Stimulated activated CD4-positive, alpha-beta T cell treated with anti-CD3 and anti-CD28 coated beads, TNF-alpha, amount 100 ng/mL, for 4 hours (primary cell): ENCODE results near the gene SPECC1L.

Source experiments
- DNase-seq, 3 experiments: peaks; one replicate each; pipeline ENCODE4 v3.0.0-alpha.2; 2020; ENCODE audit warnings: low read depth in 3 of 3

Gene SPECC1L

DNA sequence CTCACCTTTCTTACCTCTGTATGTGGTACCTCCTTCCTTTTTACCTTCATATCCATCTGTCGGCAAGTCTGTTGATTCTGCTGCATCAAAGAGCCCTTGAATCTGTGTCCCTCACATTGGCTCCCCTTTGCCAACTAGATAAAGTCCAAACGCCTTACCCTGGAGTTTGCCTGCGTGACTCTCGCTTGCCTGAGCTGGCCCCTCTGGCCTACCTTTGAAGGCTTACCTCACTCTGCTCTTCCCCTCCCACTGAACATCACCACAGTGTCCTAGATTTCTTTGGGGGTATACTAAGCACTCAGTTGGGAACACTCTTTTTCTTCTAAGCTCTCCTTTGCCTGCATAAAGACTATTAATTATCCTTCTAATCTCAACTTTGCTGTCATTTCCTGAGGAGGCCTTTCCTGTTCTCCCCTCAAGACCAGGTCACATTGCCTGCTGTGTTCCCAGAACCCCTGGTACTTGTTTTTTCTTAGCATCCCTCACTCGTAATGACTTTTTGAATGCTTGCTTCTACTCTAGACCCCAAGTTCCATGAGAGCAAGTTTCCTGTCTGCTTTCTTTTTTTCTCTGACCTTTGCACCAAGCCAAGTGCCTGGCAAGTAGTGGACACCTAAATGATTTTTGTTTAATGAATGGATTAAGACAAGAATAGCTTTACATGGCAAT is 89.0 kb downstream of the SPECC1L start:
- no peak for DNase-seq

GRCh38 chr22:24361976-24362646 is 91.5 kb downstream of the SPECC1L start:
- DNase-seq: no peak

- no peak for DNase-seq
These were observed 92.6 kb downstream of the SPECC1L start for GRCh38 chr22:24363243-24363642.

DNA sequence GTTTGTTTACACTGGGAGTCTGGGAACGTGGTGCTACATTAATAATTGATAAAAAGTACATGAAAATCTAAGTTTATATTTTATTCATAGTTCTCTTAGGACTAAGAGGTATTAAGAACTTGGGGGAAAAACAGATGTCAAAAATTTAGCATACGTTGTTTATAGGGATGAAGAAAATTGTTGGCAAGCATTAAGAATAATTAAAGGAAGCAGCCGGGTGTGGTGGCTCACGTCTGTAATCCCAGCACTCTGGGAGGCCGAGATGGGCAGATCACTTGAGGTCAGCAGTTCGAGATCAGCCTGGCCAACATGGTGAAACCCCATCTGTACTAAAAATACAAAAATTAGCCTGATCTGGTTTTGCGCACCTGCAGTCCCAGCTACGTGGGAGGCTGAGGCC is 96.1 kb downstream of the SPECC1L start:
- no peak for DNase-seq

DNA sequence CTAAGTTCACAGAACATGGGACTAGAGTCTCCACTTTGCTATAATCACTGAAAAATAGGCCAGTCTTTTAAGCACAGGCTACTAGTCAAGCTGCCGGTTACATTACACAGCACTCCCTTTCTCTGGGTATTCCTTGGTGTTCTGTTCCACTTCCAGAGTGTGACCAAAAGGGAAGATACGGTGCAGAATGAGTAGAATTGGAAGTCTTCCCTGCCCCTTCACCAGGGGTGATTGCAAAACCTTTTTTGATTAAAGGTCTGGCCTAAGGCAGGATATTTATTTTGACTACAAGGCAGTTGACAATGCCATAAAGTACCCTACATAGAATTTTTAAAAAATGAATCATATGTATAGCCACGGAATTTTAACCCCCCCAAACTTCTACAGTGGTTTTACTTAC is 97.2 kb downstream of the SPECC1L start:
- no peak for DNase-seq

DNA sequence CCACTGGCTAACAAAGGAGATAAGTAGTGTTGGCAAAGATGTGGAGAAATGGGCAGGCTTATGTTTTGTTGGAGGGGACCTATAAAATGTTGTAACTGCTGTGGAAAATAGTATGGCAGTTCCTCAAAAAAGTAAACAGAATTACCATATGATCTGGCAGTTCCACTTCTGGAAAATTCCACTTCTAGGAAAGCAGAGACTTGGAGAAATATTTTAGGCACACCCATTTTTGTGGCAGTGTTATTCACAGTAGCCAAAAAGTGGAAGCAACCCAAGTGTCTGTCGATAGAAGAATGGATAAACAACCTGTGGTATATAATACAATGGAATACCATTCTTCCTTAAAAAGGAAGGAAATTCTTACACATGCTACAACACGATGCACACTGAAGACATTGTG is 99.8 kb downstream of the SPECC1L start:
- DNase-seq: no peak

DNA sequence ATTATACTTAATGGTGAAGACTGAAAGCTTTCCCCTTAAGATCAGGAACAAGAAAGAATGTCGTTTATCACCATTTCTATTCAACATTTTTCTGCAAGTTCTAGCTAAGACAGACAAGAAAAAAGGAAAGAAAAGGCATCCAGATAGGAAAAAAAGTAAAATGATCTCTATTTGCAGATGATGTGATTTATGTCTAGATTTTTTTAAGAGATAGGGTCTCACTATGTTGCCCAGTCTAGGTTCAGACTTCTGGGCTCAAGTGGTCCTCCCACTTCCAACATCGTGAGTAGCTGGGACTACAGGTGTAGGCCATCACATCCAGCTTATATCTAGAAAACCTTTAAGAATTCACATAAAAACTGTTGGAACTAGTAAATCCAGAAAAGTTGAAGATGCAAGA is 105.4 kb downstream of the SPECC1L start:
- DNase-seq: no peak

GRCh38 chr22:24376586-24376985 is 106.0 kb downstream of the SPECC1L start:
- DNase-seq: no peak

GRCh38 chr22:24379536-24379935 is 108.9 kb downstream of the SPECC1L start:
- no peak for DNase-seq

DNA sequence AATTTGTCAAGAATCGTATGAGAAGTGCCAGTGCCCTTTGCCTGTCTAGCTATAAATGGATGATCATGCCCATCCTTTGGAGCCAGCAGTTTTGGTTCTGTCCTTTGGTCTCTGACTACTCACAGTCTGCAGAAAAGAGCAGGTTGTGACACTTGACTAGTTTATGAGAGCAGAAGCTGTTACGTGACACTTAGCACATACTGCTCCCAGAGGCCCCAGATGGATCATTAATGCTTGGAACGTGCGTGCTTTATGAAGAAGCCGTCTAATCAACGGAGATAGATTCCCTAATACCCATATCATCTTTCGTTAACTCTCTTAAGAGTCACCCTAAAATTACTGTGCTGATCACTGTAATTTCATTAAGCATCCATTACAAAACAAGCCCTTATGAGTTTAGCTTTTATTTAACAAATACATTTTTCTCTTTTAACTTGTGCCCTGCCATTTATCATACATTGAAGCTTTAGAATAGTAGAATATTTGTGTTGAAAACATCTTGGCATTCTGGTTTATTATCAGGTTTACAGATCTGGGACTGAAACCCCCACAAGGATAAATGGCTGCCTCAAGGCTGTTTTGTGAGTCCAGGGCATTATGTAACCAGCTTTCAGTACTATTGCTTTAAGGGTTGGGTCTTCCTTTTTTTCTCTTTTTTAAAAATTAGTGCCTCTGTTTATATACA is 109.7 kb downstream of the SPECC1L start:
- no peak for DNase-seq

GRCh38 chr22:24380905-24381230 is 110.2 kb downstream of the SPECC1L start:
- no peak for DNase-seq

GRCh38 chr22:24383061-24383460 is 112.4 kb downstream of the SPECC1L start:
- DNase-seq: no peak

GRCh38 chr22:24384131-24384530 is 113.5 kb downstream of the SPECC1L start:
- no peak for DNase-seq

GRCh38 chr22:24386937-24387471 is 116.4 kb downstream of the SPECC1L start:
- DNase-seq: no peak

DNA sequence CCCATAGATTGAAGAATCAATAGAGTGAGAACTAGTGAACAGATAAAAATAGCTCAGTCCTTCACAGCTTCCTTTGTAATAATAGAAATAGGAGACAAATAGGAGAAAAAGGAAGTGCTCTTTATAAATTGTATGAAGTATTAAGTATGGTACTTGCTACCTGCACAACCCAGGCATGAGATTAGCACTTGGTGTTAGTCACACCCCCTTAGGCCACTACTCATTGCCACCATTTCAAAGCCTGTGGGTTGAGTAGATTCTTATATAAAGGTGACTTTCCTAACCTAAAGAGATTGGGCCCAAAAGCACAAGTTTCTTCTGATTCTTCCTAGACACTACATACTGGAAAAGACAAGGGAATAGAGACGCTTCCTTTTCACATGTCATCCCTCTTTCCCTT is 119.0 kb downstream of the SPECC1L start:
- DNase-seq: no peak

GRCh38 chr22:24390156-24390555 is 119.5 kb downstream of the SPECC1L start:
- DNase-seq: no peak

DNA sequence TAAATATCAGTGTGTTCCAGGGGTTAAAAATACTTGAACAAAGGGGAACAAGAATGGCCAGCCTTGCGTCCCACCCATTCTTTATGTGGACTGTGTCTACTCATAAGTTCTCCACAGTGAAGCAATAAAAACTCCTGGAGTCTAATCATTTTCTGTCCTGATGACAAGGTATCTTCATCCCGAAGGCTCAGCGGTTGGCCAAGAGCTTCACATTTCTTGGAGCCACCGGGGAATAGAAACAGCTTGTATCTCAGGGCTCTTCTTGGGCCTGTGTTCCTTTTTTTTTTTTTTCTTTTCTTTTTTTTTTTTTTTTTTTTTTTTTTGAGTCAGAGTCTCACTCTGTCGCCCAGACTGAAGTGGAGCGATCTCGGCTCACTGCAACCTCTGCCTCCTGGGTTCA is 119.9 kb downstream of the SPECC1L start:
- DNase-seq: no peak

DNA sequence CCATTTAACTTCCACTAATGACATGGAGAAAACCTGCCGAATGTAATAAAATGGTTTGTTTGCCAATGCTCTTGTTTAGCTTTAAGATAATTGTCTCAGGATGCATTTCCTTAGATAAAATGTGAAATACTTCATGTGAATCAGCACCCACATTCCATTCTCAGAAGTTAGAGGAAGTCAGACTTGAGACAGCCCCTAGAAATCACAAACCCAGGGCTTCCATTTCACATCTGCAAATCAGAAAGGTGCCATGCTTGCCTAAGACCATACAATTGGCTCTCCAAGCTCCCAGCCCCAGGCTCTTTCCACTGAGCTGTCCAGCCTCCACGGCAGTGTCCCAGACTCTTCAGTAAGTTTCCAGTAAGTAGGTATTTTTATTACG is 121.2 kb downstream of the SPECC1L start:
- no peak for DNase-seq

- DNase-seq: no peak
These were observed 121.7 kb downstream of the SPECC1L start for GRCh38 chr22:24392218-24392931.

DNA sequence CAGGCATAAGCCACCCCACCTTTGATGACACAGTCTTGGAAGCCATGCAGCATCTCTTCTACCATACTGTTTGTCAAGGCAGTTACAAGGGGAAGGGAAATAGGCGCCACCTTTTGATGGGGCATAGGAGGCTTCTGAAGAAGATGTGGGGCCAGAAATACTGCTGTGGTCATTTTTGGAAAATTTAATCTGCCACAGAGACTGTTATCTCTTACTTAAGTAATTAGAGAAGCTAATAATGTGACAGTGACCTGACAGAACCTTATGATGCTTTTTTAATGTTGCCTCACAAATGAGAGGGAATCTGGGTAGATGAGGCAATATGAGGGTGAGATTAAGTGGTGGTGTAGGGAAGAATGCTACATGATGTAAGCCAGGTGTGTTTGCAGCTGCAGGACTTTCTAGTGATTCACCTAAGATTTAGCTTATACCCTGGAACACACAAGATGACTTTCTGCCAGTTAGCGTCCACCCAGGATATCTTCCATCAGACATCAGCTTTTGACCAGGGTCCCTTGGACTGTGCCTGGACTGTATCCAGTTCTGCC is 122.5 kb downstream of the SPECC1L start:
- no peak for DNase-seq

DNA sequence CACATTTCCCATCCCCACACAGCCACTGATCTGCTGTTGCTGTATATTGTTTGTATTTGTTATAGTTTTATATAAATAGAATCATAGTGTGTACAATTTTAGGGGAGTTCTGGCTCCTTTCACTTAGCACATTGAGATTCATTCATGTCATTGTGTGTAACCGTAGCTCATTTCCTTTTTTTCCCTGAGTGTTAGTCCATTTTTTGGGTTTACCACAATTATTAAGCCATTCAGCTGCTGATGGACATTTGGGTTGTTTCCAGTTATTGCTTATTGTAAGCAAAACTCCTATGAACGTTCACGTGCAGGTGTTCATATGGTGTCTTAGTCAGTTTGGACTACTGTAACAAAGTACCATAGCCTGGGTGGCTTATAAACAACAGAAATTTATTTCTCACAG is 123.2 kb downstream of the SPECC1L start:
- no peak for DNase-seq

DNA sequence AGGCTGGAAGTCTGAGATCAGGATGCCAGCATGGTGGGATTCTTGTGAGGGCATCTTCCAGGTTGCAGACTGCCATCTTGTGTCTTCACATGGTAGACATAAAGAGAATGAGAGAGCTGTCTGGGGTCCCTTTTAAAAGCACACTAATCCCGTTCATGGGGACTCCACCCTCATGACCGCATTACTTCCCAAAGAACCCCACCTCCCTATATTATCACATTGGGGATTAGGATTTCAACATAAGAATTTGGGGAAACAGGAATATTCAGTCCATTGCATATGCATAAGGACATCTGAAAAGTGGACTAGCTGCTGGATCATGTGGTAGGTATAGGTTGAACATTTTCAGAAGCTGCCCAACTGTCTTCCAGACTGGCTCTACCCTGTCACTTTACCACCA is 123.6 kb downstream of the SPECC1L start:
- DNase-seq: no peak
